ENCODE measurements around the gene FURIN. TPM values are rescaled to one million over a fixed set of nuclear protein-coding genes. Genes with fewer than 3 reads are reported as not detected.
"Not testable (repeated sequence)": the region's sequence is repeated elsewhere in the genome, so short reads cannot be mapped to it uniquely, and the experiment has no call there.

FURIN gene
- total and polyA plus RNA-seq, 2 of the 4 experiments (the other 2 are of a cell fraction): 34.8 to 54.3 TPM

DNA sequence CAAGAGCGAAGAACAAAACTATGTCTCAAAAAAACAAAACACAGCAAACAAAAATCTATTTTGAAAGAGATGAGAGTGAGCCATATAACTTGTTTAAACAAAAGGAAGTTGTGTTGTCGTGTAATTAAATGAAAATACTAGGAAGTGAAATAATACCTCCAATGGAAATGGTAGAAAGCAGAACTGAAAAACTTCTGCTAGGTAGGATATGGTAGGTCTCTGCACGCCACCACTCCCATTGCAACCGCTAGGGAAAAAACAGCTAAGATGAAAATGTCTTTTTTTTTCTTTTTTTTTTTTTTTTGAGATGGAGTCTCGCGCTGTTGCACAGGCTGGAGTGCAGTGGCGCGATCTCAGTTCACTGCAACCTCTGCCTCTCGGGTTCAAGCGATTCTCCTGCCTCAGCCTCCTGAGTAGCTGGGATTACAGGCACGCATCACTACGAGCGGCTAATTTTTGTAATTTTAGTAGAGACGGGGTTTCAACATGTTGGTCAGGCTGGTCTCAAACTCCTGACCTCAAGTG, 28.8 kb downstream of the FURIN start:
- H2BK120ac ChIP-seq (ENCODE audit: low read depth, low read length); dilution Hi-C loops (cut with HindIII; ENCODE audit: low sequenced_read_pairs, unreplicated experiment); H2AK5ac ChIP-seq (ENCODE audit: low read depth, low read length); BruUV-seq (replicated peaks); H3K79me1 ChIP-seq (ENCODE audit: low read depth in 1 of 2, low read length in 2 of 2); H4K20me1 ChIP-seq (ENCODE audit: insufficient read depth, low read length); H4K8ac ChIP-seq (ENCODE audit: low read depth in 2 of 2, low read length in 2 of 2); ATAC-seq (ENCODE audit: low read depth); H3K56ac ChIP-seq (ENCODE audit: extremely low read depth, insufficient read depth, low read length); H4K5ac ChIP-seq (ENCODE audit: low read depth, low read length); H3K27me3 ChIP-seq (ENCODE audit: control insufficient read depth, insufficient read depth, low read length); H3K23ac ChIP-seq (ENCODE audit: low read depth, low read length); intact Hi-C loops (cut with micrococcal nuclease); POLR2A ChIA-PET (ENCODE audit: unreplicated experiment); H3K4me1 ChIP-seq (ENCODE audit: control insufficient read depth, insufficient read depth, low read length); H3K4ac ChIP-seq (ENCODE audit: low read depth, low read length); H2BK20ac ChIP-seq (ENCODE audit: low read depth, low read length); CTCF ChIA-PET; H3K4me2 ChIP-seq (ENCODE audit: low read depth, low read length); H3K9me3 ChIP-seq (ENCODE audit: control insufficient read depth, insufficient read depth, low read length); H3K27ac ChIP-seq (ENCODE audit: insufficient read depth, low read length); H3K18ac ChIP-seq (ENCODE audit: low read depth, low read length); H3K9ac ChIP-seq (ENCODE audit: low read depth, low read length); H4K91ac ChIP-seq (ENCODE audit: insufficient read depth, low read depth, low read length); H3K14ac ChIP-seq (replicated peaks; ENCODE audit: low read depth, low read length); H3K9me1 ChIP-seq (ENCODE audit: insufficient read depth, low read length); H2BK15ac ChIP-seq (ENCODE audit: low read depth, low read length); H2BK5ac ChIP-seq (ENCODE audit: low read depth, low read length, poor library complexity, severe bottlenecking); H2AFZ ChIP-seq (replicated peaks; ENCODE audit: low read length, poor library complexity); H3K4me3 ChIP-seq (ENCODE audit: insufficient read depth, low read depth, low read length); H2AK9ac ChIP-seq (replicated peaks; ENCODE audit: low read depth, low read length, poor library complexity); DNase-seq: not testable (repeated sequence)
- peaks cover 22% of the 10 kb centered on the region for H3K36me3 ChIP-seq (ENCODE audit: control insufficient read depth, insufficient read depth, low read length)
- WGBS, 2 experiments (ENCODE audit: extremely low coverage in 2 of 2, insufficient read length in 1 of 2): 94% methylated on average over 4 of the region's 14 CpGs; no CpG with 5 or more reads in 1 of the 2 experiments
- in situ Hi-C loops (cut with MboI; ENCODE audit: low sequenced_read_pairs): loop anchor here (25.0 kb wide), 1 partner anchor 585 kb away; no protein-coding TSS in a partner anchor

All from IMR-90 (cell line).